Ishikawa (cell line): ENCODE data around the gene LMAN2.

ENCODE experiments used
- CEBPB ChIP-seq: IDR thresholded peaks from 2 replicates; pipeline ENCODE4 v1.6.1; 2012
- CREB1 ChIP-seq: IDR thresholded peaks from 2 replicates; pipeline ENCODE4 v1.6.1; 2012; ENCODE audit warnings: low read depth
- EP300 ChIP-seq: IDR thresholded peaks from 2 replicates; pipeline ENCODE4 v1.6.1; 2012; ENCODE audit warnings: borderline replicate concordance
- FOXM1 ChIP-seq: IDR thresholded peaks from 2 replicates; pipeline ENCODE4 v1.6.1; 2012; ENCODE audit warnings: low read depth, borderline replicate concordance
- MAX ChIP-seq: IDR thresholded peaks from 2 replicates; pipeline ENCODE4 v1.6.1; 2012
- RAD21 ChIP-seq: IDR thresholded peaks from 2 replicates; pipeline ENCODE4 v1.6.1; 2012; ENCODE audit warnings: low read depth
- TAF1 ChIP-seq: IDR thresholded peaks from 2 replicates; pipeline ENCODE4 v1.6.1; 2012; ENCODE audit warnings: low read depth, mild to moderate bottlenecking
- TEAD4 ChIP-seq: IDR thresholded peaks from 2 replicates; pipeline ENCODE4 v1.6.1; 2012
- YY1 ChIP-seq: IDR thresholded peaks from 2 replicates; pipeline ENCODE4 v1.6.1; 2012; ENCODE audit warnings: low read depth
- ZBTB7A ChIP-seq: IDR thresholded peaks from 2 replicates; pipeline ENCODE4 v1.6.1; 2012; ENCODE audit warnings: low read depth
- TF ChIP-seq, protein P1 (sequence below): IDR thresholded peaks from 2 replicates; pipeline ENCODE4 v1.6.1; 2012
- TF ChIP-seq, protein P2 (sequence below): IDR thresholded peaks from 2 replicates; pipeline ENCODE4 v1.6.1; 2012; ENCODE audit warnings: low read depth, mild to moderate bottlenecking

- TF ChIP-seq RAD21 = no peak
- no peak for TF ChIP-seq TAF1
- TF ChIP-seq YY1 = no peak
- no peak for TF ChIP-seq EP300
- TF ChIP-seq CEBPB = no peak
- TF ChIP-seq, protein P1, sequence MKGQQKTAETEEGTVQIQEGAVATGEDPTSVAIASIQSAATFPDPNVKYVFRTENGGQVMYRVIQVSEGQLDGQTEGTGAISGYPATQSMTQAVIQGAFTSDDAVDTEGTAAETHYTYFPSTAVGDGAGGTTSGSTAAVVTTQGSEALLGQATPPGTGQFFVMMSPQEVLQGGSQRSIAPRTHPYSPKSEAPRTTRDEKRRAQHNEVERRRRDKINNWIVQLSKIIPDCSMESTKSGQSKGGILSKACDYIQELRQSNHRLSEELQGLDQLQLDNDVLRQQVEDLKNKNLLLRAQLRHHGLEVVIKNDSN = no peak
- TF ChIP-seq CREB1 = no peak
- TF ChIP-seq, protein P2, sequence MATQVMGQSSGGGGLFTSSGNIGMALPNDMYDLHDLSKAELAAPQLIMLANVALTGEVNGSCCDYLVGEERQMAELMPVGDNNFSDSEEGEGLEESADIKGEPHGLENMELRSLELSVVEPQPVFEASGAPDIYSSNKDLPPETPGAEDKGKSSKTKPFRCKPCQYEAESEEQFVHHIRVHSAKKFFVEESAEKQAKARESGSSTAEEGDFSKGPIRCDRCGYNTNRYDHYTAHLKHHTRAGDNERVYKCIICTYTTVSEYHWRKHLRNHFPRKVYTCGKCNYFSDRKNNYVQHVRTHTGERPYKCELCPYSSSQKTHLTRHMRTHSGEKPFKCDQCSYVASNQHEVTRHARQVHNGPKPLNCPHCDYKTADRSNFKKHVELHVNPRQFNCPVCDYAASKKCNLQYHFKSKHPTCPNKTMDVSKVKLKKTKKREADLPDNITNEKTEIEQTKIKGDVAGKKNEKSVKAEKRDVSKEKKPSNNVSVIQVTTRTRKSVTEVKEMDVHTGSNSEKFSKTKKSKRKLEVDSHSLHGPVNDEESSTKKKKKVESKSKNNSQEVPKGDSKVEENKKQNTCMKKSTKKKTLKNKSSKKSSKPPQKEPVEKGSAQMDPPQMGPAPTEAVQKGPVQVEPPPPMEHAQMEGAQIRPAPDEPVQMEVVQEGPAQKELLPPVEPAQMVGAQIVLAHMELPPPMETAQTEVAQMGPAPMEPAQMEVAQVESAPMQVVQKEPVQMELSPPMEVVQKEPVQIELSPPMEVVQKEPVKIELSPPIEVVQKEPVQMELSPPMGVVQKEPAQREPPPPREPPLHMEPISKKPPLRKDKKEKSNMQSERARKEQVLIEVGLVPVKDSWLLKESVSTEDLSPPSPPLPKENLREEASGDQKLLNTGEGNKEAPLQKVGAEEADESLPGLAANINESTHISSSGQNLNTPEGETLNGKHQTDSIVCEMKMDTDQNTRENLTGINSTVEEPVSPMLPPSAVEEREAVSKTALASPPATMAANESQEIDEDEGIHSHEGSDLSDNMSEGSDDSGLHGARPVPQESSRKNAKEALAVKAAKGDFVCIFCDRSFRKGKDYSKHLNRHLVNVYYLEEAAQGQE = no peak
- no peak for TF ChIP-seq FOXM1
- TF ChIP-seq ZBTB7A = no peak
- no peak for TF ChIP-seq TEAD4
- TF ChIP-seq MAX = no peak
Measured at GRCh38 chr5:177325868-177326381, 25.5 kb downstream of the LMAN2 start.
